ENCODE data around the gene RGS2.

The RGS2 gene

DNA sequence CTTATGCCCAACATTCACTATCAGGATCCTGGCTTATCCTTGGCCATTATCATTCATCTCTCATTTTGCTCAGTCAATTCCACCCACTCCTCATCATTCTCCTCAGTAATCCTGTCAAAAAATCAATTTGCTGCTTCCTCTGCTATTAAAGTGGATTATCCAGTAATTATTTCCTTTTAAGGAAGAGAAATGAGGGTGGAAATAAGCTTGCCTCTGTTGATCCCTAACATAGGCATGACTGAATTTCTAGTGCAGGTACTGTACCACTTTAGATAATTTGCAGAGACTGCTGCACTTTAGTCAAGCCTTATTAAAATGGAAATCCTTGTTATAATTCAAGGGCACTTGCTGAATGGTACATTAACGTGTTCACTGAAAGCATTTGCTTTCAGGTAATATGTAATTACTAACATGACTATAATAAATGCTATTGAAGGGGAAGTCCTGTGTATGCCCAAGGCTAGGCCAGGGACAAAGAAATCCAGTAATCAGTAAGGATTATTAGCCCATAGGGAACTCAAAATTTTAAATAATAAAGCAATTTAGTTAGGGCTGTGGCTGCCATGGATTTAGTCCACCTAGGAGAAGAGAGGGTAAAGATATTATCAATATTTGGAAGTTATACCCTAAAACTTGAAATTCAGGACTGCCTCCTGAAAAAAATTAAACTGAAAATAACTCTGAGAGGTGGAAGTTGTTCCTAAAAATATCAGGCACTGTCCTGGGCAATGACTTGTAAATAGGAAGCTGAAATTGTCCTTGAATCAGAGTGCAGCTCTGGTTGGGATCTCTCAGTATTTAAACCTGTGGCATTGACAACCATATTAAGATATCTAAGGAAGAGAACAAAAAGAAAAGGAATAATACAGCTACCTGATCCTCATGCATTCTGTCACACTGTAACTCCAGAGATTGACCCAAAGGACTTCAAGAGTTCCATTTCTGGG lies 43.4 kb downstream of the RGS2 start:
- TF ChIP-seq, protein P1, sequence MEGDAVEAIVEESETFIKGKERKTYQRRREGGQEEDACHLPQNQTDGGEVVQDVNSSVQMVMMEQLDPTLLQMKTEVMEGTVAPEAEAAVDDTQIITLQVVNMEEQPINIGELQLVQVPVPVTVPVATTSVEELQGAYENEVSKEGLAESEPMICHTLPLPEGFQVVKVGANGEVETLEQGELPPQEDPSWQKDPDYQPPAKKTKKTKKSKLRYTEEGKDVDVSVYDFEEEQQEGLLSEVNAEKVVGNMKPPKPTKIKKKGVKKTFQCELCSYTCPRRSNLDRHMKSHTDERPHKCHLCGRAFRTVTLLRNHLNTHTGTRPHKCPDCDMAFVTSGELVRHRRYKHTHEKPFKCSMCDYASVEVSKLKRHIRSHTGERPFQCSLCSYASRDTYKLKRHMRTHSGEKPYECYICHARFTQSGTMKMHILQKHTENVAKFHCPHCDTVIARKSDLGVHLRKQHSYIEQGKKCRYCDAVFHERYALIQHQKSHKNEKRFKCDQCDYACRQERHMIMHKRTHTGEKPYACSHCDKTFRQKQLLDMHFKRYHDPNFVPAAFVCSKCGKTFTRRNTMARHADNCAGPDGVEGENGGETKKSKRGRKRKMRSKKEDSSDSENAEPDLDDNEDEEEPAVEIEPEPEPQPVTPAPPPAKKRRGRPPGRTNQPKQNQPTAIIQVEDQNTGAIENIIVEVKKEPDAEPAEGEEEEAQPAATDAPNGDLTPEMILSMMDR (IDR thresholded peaks at IDR 0.05; ENCODE audit: low read depth, low read length), result no peak
- no peak for DNase-seq (ENCODE audit: low read depth in 2 of 2)
- H3K4me3 ChIP-seq (replicated peaks in 1 of 2; ENCODE audit: low read depth in 2 of 2, low read length in 2 of 2), result no peak overlapping the region

DNA sequence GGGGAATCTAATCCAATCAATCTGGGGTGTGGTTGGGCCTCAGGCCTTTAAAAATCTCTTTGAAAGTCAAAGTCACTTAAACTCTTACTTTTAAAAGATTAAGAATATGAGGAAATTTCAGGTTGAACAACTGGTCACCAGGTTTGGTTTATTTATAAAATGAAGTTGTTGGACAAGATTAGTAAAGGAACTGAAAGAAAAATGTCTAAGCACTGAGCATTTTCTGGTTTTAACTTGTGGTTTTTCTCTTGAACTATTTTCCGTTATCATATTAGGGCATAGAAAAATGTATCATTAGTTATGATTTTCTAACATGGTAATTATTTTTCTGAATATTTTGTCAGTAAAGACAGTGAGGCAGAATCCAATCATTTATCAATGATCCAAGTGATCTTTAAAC lies 49.6 kb downstream of the RGS2 start:
- DNase-seq (ENCODE audit: low read depth in 2 of 2), result no peak
- TF ChIP-seq, protein P1 (IDR thresholded peaks at IDR 0.05; ENCODE audit: low read depth, low read length), result no peak

DNA sequence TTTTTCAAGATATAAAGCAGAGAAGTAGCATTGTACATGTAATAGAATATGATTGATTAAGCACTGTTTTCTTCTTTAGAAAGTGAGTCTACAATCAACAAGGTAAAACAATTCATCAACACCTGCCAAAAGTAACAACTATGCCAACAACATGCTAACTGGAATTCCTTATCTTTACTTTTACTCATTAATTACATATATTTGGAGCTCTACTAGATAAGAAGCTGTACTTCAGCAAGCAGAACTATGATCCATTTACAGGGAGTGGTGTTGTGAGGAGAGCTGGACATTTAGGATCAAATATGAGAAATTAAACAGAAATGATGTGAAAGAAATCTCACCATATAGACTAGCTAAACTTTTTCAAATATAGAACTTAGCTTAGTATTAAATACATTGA lies 51.0 kb downstream of the RGS2 start:
- TF ChIP-seq, protein P1 (IDR thresholded peaks at IDR 0.05; ENCODE audit: low read depth, low read length), result no peak
- no peak overlapping the region for H3K4me3 ChIP-seq (replicated peaks in 1 of 2; ENCODE audit: low read depth in 2 of 2, low read length in 2 of 2)
- no peak for DNase-seq (ENCODE audit: low read depth in 2 of 2)

More for the DNA sequence above, 49.6 kb downstream of the RGS2 start:
- no peak overlapping the region for H3K4me3 ChIP-seq (replicated peaks in 1 of 2; ENCODE audit: low read depth in 2 of 2, low read length in 2 of 2)

DNA sequence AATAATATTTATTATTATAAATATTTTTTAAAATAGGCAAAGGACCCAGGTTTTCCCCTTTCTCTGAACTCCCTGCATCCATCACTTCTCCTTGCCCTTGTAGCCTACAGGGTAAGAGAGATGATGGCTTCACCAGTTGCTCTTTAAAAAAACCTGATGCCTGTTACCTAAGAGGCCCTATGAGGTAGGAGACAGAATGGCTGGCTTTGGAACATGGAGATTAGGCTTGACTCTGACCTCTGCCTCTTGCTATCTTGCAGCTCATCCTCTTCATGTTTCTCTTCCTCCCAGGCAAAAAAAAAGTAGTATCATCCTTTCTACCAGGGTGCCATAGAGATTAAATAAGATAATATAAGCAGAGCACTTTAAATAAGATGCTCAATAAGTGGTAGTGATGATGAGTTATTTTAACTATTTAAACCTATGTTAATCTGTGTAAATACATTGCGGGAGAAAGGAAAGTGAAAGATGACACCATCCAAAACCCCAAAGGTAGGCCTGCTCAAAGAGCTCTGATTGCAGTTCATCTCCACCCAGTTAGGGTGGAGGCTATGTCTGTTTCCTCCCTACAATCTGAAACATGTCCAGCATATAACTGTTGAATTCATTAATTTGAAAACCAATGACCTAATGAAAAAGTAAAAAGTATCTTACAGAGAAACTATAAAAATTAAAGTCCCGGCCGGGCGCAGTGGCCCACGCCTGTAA lies 51.8 kb downstream of the RGS2 start:
- TF ChIP-seq, protein P1 (IDR thresholded peaks at IDR 0.05; ENCODE audit: low read depth, low read length), result no peak
- no peak overlapping the region for H3K4me3 ChIP-seq (replicated peaks in 1 of 2; ENCODE audit: low read depth in 2 of 2, low read length in 2 of 2)
- no peak for DNase-seq (ENCODE audit: low read depth in 2 of 2)

DNA sequence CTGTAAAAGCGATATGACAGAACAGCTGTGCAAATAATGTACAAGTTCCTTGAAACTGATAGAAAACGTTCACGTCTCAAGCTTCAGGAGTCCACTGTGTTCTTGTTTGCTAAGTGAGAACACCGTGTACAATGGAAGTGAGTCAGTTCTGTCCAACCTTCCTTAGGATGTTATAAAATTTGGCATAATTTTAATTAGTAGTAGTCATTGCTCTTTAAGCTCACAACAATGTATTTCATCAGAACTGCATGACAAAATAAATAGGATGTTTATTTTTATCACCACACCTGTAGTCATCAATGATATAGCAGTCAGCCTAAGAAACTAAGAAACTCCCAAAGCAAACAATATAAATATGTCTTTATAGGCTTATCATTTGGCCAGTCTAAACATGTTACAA lies 53.0 kb downstream of the RGS2 start:
- TF ChIP-seq, protein P1 (IDR thresholded peaks at IDR 0.05; ENCODE audit: low read depth, low read length), result no peak
- DNase-seq (ENCODE audit: low read depth in 2 of 2), result no peak
- H3K4me3 ChIP-seq (replicated peaks in 1 of 2; ENCODE audit: low read depth in 2 of 2, low read length in 2 of 2), result no peak overlapping the region

All from cardiac fibroblast (primary cell).